CD4-positive, alpha-beta T cell treated with Interleukin-6 at 100 ng/mL for 8 hours (primary cell): ENCODE data around the gene PTCH2.
"Not testable (repeated sequence)": the region's sequence is repeated elsewhere in the genome, so short reads cannot be mapped to it uniquely, and the experiment has no call there.

Source experiments
- DNase-seq: peaks from one replicate; pipeline ENCODE4 v3.0.0-alpha.2; 2020; ENCODE audit warnings: mixed read lengths, low spot score

PTCH2 gene

GRCh38 chr1:44819196-44819607, 23.9 kb downstream of the PTCH2 start:
- DNase-seq = no peak

DNA sequence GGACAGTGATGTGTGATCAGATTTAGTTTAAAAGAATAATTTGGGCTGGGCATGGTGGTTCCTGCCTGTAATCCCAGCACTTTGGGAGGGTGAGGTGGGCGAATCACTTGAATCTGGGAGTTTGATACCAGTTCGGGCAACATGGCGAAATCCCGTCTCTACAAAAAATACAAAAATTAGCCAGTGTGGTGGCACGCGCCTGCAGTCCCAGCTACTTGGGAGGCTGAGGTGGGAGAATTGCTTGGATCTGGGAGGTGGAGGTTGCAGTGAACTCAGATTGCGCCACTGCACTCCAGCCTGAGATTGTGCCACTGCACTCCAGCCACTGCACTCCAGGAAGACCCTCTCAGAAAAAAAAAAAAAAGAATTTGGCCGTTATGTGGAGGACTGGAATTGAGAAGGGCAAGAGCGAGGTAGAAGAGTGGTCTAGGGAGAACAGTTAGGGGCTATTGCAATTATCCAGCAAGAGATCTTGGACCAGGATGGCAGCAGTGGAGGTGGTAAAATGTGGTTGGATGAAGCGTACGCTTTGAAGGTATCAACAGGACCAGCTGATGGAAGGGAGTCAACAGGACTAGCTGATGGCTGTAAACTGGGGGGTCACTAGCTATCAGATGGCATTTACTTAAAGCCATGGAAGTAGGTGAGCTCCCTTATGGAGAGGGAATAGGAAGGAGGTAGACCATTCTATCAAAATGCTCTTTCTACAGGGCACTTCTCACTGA, 25.1 kb downstream of the PTCH2 start:
- no peak for DNase-seq

GRCh38 chr1:44817307-44817706, 25.7 kb downstream of the PTCH2 start:
- no peak for DNase-seq

- DNase-seq = not testable (repeated sequence)
These were observed 27.1 kb downstream of the PTCH2 start for GRCh38 chr1:44815926-44816325.

DNA sequence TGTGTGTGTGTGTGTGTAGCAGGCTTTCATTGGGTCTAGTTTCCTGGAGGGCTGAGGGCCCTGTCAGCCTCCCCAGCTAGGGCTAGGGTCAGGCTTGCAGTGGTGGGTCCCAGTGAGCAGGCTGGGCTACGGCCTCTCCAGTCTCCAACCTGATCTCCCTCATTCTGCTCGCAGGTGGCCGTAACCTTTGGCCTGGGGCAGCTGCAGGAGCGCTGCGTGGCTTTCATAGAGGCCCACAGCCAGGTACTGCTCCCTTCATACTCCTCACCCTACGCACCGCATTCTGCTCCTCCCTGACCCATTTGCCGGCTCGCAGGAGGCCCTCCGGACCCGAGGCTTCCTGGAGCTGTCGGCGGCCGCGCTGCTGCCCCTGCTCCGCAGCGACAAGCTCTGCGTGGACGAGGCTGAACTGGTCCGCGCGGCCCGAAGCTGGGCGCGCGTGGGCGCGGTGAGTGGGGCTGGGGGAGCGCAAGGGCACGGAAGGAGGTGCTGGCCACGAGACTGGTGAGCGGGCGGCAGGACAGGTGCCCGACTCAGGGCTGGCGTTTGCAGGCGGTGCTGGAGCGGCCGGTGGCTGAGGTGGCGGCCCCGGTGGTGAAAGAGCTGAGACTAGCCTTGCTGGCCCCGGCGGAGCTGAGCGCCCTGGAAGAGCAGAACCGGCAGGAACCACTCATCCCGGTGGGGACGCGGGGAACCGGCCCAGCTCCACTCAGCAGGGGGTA, 30.1 kb downstream of the PTCH2 start:
- no peak for DNase-seq

- DNase-seq = no peak
These were observed 31.8 kb downstream of the PTCH2 start for GRCh38 chr1:44811234-44811633.

DNA sequence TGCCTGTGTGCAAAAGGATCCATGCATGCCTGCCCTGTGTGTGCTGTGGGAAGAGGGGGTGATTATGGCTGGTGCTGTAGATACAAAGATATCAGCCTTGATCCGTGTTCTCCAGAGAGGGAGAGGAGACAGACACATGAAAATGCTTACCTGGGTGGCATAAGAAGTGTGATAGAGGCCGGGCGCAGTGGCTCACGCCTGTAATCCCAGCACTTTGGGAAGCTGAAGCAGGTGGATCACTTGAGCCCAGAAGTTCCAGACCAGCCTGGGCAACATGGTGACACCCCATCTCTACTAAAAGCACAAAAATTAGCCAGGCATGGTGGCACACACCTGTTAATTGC, 32.3 kb downstream of the PTCH2 start:
- DNase-seq = not testable (repeated sequence)

DNA sequence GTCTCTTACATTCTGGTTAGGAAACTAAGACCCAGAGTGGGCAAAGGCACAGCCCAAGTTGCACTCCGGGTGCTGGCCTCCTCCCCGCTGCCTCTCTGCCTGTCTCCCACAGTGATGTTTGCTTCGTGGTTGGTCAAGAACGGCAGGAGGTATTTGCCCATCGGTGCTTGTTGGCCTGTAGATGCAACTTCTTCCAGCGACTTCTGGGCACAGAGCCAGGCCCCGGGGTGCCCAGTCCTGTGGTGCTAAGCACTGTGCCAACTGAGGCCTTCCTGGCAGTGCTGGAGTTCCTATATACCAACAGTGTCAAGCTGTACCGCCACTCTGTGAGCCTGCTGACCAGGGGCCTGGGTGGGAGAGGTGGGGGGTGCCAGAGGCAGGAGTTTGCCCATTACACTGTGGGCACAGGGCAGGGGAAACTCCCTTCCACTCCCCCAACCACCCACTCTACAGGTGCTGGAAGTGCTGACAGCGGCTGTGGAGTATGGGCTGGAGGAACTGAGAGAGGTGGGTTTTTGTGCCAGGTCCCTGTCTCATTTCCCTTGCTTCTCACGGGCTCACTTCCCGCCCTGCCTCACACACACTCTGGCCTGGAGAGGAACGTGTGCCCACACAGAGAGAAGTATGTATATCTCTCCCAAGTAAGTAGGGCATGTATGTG, 32.8 kb downstream of the PTCH2 start:
- peak; percentile 31 for DNase-seq

DNA sequence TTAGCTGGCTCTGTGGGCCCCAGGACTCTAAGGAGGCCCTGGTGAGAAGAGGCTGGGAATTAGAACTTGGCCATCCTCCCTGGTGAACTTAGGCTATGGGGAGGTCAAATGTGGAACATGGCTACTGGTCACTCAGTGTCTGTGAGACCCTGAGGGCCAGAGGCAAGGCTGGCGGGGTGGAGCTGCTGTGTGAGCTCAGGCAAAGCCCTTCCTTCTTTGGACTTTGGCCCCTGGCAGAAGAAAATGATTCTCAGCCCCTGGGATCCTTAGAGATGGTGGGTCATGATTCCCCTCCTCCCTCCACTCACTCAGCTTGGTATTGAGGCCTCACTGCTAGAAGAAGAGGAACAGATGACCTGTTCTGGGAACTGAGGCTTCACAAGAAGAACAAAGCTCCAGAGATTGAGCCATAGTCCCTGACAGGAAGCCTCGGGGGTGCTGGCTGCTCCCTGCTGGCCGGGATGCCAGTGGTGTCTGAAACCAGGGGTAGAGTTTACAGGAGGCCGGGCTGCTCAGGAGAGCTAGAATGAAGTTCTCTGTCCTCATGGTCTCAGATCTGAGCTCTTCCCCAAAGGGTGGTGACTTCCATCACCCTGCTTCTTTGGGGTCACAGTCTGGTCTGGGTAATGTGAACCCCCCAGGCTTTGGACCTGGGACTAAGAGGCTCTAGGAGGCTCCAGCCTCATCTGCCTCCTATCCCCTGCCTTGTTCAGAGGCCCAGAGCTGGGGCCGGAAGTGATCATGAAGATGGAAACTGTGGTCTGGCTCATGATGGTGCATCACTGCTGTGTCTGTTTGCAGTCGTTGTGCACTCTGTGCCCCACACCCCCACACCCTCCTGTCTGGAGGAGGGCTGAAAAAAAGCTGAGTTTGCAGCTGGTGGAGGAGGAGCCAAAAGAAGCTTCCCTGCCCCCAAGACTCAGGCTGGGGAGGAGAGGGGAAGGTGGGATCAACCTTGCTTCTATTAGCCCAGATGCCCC, 33.8 kb downstream of the PTCH2 start:
- peak; percentile 92 for DNase-seq

DNA sequence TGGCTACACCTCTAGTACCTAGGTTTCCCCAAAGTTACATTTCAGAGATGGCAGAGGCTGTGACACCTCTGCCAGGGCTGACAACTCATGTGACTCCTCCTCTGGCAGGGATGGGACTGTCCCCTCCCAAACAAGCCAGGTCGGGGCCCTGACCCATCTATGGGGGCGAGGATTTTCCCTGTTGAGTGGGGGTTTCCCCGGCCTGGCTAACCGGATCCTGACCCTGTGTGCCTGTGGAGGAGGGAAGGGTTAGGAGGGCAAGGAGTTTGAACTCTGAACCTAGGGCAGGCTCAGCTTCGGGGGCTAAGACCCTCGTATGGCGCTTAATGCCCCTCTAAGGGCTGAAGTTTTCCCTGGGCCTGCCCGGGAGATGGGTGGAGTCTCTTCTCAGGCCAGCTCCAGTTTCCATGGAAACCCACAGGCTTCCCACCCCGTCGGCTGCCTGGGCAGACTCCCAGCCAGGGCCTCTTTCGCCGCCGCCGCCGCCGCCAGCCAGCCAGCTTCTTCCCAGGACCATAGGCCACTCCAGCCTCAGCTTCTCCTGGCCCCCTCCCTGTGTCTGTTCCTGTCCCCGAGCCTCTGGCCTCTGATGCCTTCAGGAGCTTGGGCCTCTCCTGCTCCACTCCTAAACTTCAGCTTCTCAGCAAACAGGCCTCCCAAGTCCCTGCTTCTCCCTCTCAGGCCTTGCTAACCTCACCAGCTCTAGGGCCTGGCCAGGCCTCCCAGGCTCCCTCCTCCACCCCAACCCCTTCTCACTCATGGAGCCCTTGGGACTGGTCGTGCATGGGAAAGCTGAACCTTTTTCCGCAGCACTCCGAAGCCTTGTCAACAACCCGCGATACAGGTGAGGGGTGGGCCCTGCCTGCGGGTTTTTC, 34.8 kb downstream of the PTCH2 start, which contains the start of gene BTBD19:
Gene BTBD19, plus strand, starts transcription at position 461 of the 875 bp plus-strand sequence. Its CDS starts 298 bp downstream, at position 759.
- no peak for DNase-seq

DNA sequence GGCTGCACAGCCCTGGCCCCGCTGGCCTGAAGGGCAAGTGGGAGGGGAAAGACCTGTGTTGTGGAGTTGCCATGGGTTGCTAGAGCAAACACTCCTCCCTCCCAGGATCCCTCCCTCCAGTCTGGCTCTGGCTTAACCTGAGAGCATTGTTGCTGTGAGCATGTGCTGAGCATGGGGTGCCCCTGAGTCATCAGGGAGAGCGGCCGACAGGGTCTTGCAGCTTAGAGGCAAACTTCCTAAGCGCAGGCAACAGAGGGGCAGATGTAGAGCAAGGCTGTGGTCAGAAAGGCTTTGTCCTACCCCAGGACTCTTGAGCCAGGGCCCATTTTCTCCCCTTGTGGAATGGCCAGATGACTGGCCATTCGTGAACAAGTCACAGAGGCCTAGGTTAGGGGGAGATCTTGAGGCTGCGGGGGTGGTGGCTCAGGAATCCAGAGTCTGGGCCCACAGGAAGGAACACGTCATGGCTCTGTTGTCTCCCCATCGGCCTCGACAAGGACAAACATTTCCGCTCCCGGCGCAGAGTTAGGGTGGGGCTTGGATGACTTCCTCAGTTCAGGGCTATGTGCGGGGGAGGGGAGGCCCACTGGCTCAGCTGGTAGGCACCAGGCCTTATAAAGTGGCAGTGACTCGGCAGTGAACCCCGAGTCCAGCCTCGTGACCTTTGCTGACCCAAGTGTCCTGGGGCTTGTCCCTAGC, 35.5 kb downstream of the PTCH2 start:
- DNase-seq = peak; percentile 92

GRCh38 chr1:44806704-44807363, 36.2 kb downstream of the PTCH2 start, which contains the start of gene DYNLT4:
Gene DYNLT4, minus strand, starts transcription at chr1:44807351. Its CDS starts 683 bp downstream, at chr1:44806668.
- DNase-seq = no peak

GRCh38 chr1:44806025-44806703, 36.9 kb downstream of the PTCH2 start:
- DNase-seq = no peak

- no peak for DNase-seq
These were observed 37.6 kb downstream of the PTCH2 start for GRCh38 chr1:44805311-44806024.

GRCh38 chr1:44803312-44804095, 39.5 kb downstream of the PTCH2 start:
- no peak for DNase-seq

DNA sequence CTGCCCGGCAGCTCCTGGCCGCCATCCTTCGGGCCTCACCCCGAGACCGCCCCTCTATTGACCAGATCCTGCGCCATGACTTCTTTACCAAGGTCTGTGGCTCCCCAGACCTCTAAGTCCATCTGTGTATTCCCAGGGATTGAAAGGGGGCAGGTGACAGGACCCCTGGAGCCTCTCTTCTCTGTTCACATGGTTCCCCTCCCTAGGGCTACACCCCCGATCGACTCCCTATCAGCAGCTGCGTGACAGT, 40.1 kb downstream of the PTCH2 start:
- DNase-seq = no peak

GRCh38 chr1:44802306-44803061, 40.6 kb downstream of the PTCH2 start:
- DNase-seq = no peak
